ENCODE data around the gene EMCN. TPM values are rescaled to one million over a fixed set of nuclear protein-coding genes. Genes with fewer than 3 reads are reported as not detected.

Gene EMCN
- total RNA-seq, 1 experiment from 2014 or later, result not detected

- ATAC-seq (no peak), DNase-seq (ENCODE audit: low spot score) (no peak)
- POLR2A ChIA-PET, result no interaction called here
- Mint-ChIP-seq H3K4me3 (no peak overlapping the region), H3K27ac (no peak overlapping the region), H3K4me1 (no peaks in the 10 kb centered on the region), H3K36me3 (no peaks in the 10 kb centered on the region), H3K9me3 (no peaks in the 10 kb centered on the region), H3K27me3 (ENCODE audit: low read depth) (no peaks in the 10 kb centered on the region)
- CTCF ChIA-PET, result interaction anchor here (1.6 kb wide), 1 partner anchor 298 kb away, joined by 3 read pairs; no protein-coding TSS in a partner anchor
- TF ChIP-seq RELA (CRISPR knock-in tag; IDR thresholded peaks at IDR 0.05; ENCODE audit: borderline replicate concordance), result no peak
- no peak for TF ChIP-seq MXD4 (CRISPR knock-in tag; IDR thresholded peaks at IDR 0.05; ENCODE audit: borderline replicate concordance)
- TF ChIP-seq ESRRA (CRISPR knock-in tag; IDR thresholded peaks at IDR 0.05; ENCODE audit: borderline replicate concordance), result no peak
- no peak for TF ChIP-seq PRRX2 (CRISPR knock-in tag; IDR thresholded peaks at IDR 0.05)
- TF ChIP-seq ZNF512 (CRISPR knock-in tag; IDR thresholded peaks at IDR 0.05; ENCODE audit: borderline replicate concordance), result no peak
- no peak for TF ChIP-seq KAT7 (CRISPR knock-in tag; IDR thresholded peaks at IDR 0.05; ENCODE audit: borderline replicate concordance)
- TF ChIP-seq ZNF281 (CRISPR knock-in tag; IDR thresholded peaks at IDR 0.05), result no peak
- no peak for TF ChIP-seq ZNF219 (CRISPR knock-in tag; IDR thresholded peaks at IDR 0.05; ENCODE audit: borderline replicate concordance)
- TF ChIP-seq JUN (CRISPR knock-in tag; IDR thresholded peaks at IDR 0.05), result no peak
Measured at GRCh38 chr4:100391863-100392262, 126.0 kb downstream of the EMCN start.

- Mint-ChIP-seq H3K27ac (no peak overlapping the region), H3K27me3 (ENCODE audit: low read depth) (no peaks in the 10 kb centered on the region), H3K36me3 (no peaks in the 10 kb centered on the region), H3K9me3 (no peaks in the 10 kb centered on the region), H3K4me3 (no peak overlapping the region), H3K4me1 (no peaks in the 10 kb centered on the region)
- DNase-seq (ENCODE audit: low spot score) (no peak), ATAC-seq (no peak)
- TF ChIP-seq ZNF423 (CRISPR knock-in tag; IDR thresholded peaks at IDR 0.05) (no peak), MLX (CRISPR knock-in tag; IDR thresholded peaks at IDR 0.05) (no peak), TEAD1 (CRISPR knock-in tag; IDR thresholded peaks at IDR 0.05) (no peak), JUN (CRISPR knock-in tag; IDR thresholded peaks at IDR 0.05) (no peak), NR1H2 (CRISPR knock-in tag; IDR thresholded peaks at IDR 0.05) (no peak), ZNF317 (CRISPR knock-in tag; IDR thresholded peaks at IDR 0.05; ENCODE audit: borderline replicate concordance, low read depth) (no peak), ZNF232 (CRISPR knock-in tag; IDR thresholded peaks at IDR 0.05) (no peak), FOXJ3 (CRISPR knock-in tag; IDR thresholded peaks at IDR 0.05; ENCODE audit: borderline replicate concordance) (no peak), MAX (CRISPR knock-in tag; IDR thresholded peaks at IDR 0.05) (no peak), ZNF671 (CRISPR knock-in tag; IDR thresholded peaks at IDR 0.05) (no peak), SP1 (CRISPR knock-in tag; conservative IDR thresholded peaks at IDR 0.05) (no peak), TEAD4 (CRISPR knock-in tag; IDR thresholded peaks at IDR 0.05) (no peak), ZNF138 (CRISPR knock-in tag; conservative IDR thresholded peaks at IDR 0.05) (no peak), PRDM15 (CRISPR knock-in tag; IDR thresholded peaks at IDR 0.05) (no peak), HMGA2 (CRISPR knock-in tag; IDR thresholded peaks at IDR 0.05) (no peak), FOXK1 (CRISPR knock-in tag; IDR thresholded peaks at IDR 0.05) (no peak)
- POLR2A ChIA-PET, result no interaction called here
- CTCF ChIA-PET, result interaction anchor here (1.6 kb wide), 1 partner anchor 298 kb away, joined by 3 read pairs; no protein-coding TSS in a partner anchor
Measured at GRCh38 chr4:100391086-100391485, 126.7 kb downstream of the EMCN start.
